Mesodermal cell (in vitro differentiated cells): ENCODE measurements around the gene ARHGEF40.

Experiments
- H3K27ac ChIP-seq: 2 replicates; pipeline ENCODE4 v1.7.0; 2013; ENCODE audit warnings: mild to moderate bottlenecking, low read depth, low read length, moderate library complexity; ENCODE audit not compliant: severe bottlenecking
- H3K36me3 ChIP-seq: 2 replicates; pipeline ENCODE4 v1.7.1; 2013; ENCODE audit warnings: mild to moderate bottlenecking, low read length, moderate library complexity; ENCODE audit not compliant: control insufficient read depth, insufficient read depth
- H3K4me1 ChIP-seq: one replicate; pipeline ENCODE4 v1.7.1; 2013; ENCODE audit warnings: mild to moderate bottlenecking, low read length; ENCODE audit not compliant: insufficient read depth, control insufficient read depth, poor library complexity, severe bottlenecking
- H3K4me3 ChIP-seq: 2 replicates; pipeline ENCODE4 v1.7.0; 2013; ENCODE audit warnings: low read length, control low read depth, mild to moderate bottlenecking; ENCODE audit not compliant: insufficient read depth, poor library complexity, severe bottlenecking; ENCODE audit errors: extremely low read depth
- H3K9me3 ChIP-seq: 2 replicates; pipeline ENCODE4 v1.7.1; 2013; ENCODE audit warnings: mild to moderate bottlenecking, low read length, moderate library complexity; ENCODE audit not compliant: control insufficient read depth
- WGBS, 2 experiments: methylation state at CpG; one replicate each; pipeline ENCODE4 v1.1.5; 2013; ENCODE audit warnings: missing lambda C conversion rate in 2 of 2; ENCODE audit not compliant: insufficient coverage in 2 of 2; 5-methylcytosine and 5-hydroxymethylcytosine counted together

The ARHGEF40 gene

GRCh38 chr14:21107283-21107800 lies 37.2 kb downstream of the ARHGEF40 start:
- no peaks in the 10 kb centered on the region for H3K9me3 ChIP-seq
- 81 to 91% methylated on average over 4 to 5 of the region's 5 CpGs for WGBS, 2 experiments
- peaks cover 30% of the 10 kb centered on the region for H3K4me1 ChIP-seq
- H3K36me3 ChIP-seq: no peaks in the 10 kb centered on the region
- peak overlapping the region; percentile 73 for H3K27ac ChIP-seq
- no peak overlapping the region for H3K4me3 ChIP-seq

DNA sequence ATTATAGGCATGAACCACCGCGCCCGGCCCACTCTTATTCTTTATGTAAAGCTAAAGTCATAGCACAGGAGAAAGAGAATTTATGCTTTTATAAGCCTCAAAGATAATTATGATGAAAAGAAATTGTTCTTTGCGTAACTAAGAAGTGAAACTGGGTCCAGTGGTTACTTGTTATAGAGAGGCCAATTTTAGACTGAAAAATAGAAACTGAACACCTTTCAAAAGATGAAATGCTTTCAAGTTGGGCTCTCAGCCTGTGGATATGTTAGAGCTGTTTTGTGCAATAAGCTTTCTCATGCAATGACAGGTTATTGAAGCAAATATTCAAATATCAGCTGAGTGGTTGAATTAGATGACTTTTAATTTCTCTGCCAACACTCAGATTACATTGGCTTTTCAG lies 38.7 kb downstream of the ARHGEF40 start:
- 100% methylated on average over 1 of the region's 4 CpGs for WGBS, 2 experiments
- no peaks in the 10 kb centered on the region for H3K36me3 ChIP-seq
- H3K9me3 ChIP-seq: no peaks in the 10 kb centered on the region
- peaks cover 21% of the 10 kb centered on the region for H3K4me1 ChIP-seq
- H3K27ac ChIP-seq: no peak overlapping the region
- H3K4me3 ChIP-seq: no peak overlapping the region

- no peak overlapping the region for H3K4me3 ChIP-seq
- WGBS, 2 experiments: 93 to 98% methylated on average over 3 to 5 of the region's 6 CpGs
Observed at GRCh38 chr14:21109377-21110138, 39.5 kb downstream of the ARHGEF40 start.

GRCh38 chr14:21112255-21112654 lies 42.2 kb downstream of the ARHGEF40 start:
- no peaks in the 10 kb centered on the region for H3K36me3 ChIP-seq
- H3K4me3 ChIP-seq: no peak overlapping the region
- no peaks in the 10 kb centered on the region for H3K9me3 ChIP-seq
- H3K27ac ChIP-seq: no peak overlapping the region
- peaks cover 9% of the 10 kb centered on the region for H3K4me1 ChIP-seq
- WGBS, 2 experiments: 100% methylated on average over 1 to 2 of the region's 4 CpGs

More at GRCh38 chr14:21109377-21110138, 39.5 kb downstream of the ARHGEF40 start:
- Histone ChIP-seq H3K27ac (no peak overlapping the region), H3K4me1 (peaks cover 21% of the 10 kb centered on the region), H3K9me3 (no peaks in the 10 kb centered on the region), H3K36me3 (no peaks in the 10 kb centered on the region)

GRCh38 chr14:21113369-21113768 lies 43.3 kb downstream of the ARHGEF40 start:
- no peak overlapping the region for H3K27ac ChIP-seq
- H3K36me3 ChIP-seq: no peaks in the 10 kb centered on the region
- no peaks in the 10 kb centered on the region for H3K9me3 ChIP-seq
- no peak overlapping the region for H3K4me3 ChIP-seq
- no peaks in the 10 kb centered on the region for H3K4me1 ChIP-seq
- 94 to 100% methylated on average over 1 to 2 of the region's 2 CpGs for WGBS, 2 experiments

GRCh38 chr14:21118933-21119332 lies 48.8 kb downstream of the ARHGEF40 start:
- Histone ChIP-seq H3K4me1 (no peaks in the 10 kb centered on the region), H3K36me3 (no peaks in the 10 kb centered on the region), H3K4me3 (no peak overlapping the region), H3K27ac (no peak overlapping the region), H3K9me3 (no peaks in the 10 kb centered on the region)
- 80% methylated on average over 1 of the region's 3 CpGs; no CpG with 5 or more reads in 1 of the 2 experiments for whole genome bisulfite sequencing, 2 experiments

GRCh38 chr14:21120686-21121085 lies 50.6 kb downstream of the ARHGEF40 start:
- 77 to 100% methylated on average over 1 to 2 of the region's 6 CpGs for WGBS, 2 experiments
- no peak overlapping the region for H3K27ac ChIP-seq
- H3K9me3 ChIP-seq: no peaks in the 10 kb centered on the region
- no peaks in the 10 kb centered on the region for H3K36me3 ChIP-seq
- H3K4me3 ChIP-seq: no peak overlapping the region
- H3K4me1 ChIP-seq: no peaks in the 10 kb centered on the region

DNA sequence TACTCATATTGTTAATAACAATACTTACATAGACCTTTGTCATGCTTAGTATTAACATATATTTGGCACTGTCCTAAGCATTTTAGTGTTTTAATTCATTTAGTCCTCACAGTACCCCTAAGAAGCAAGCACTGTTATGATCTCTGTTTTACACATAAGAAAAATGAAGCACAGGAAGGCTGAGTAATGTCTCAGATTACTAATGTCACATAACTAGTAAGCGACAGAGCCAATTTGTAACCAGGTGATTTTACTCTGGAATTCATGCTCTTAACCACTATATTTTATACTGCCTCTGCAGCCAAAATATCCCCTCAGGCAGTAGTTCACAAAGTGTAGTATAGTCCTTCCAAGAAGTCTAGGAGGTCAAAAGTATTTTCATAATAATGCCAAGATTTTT lies 51.0 kb downstream of the ARHGEF40 start:
- H3K4me3 ChIP-seq: no peak overlapping the region
- H3K27ac ChIP-seq: no peak overlapping the region
- WGBS, 2 experiments: 100% methylated on average over 1 of the region's 1 CpG; no CpG with 5 or more reads in 1 of the 2 experiments
- H3K36me3 ChIP-seq: no peaks in the 10 kb centered on the region
- H3K4me1 ChIP-seq: no peaks in the 10 kb centered on the region
- H3K9me3 ChIP-seq: no peaks in the 10 kb centered on the region

DNA sequence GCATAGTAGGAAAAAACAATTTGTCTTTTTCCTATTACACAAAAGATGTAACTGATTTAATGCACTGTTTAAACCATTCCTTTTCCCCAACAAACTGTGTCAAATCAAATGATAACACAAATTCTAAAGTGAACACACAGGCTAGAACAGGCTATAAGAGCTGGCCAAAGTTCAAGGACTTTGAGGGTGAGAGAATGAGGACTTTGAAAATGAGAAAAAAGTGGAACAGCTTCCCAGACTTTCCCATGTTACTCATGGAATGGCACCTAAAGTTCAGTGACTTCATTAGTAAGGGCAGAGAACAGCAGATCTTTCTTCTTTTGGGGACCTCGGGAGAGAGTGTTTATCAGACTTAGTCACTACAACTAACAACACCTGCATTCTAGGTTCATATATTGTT lies 53.3 kb downstream of the ARHGEF40 start:
- WGBS, 2 experiments: no CpG with 5 or more reads among the region's 1 CpG
- no peaks in the 10 kb centered on the region for H3K4me1 ChIP-seq
- no peak overlapping the region for H3K4me3 ChIP-seq
- H3K27ac ChIP-seq: no peak overlapping the region
- no peaks in the 10 kb centered on the region for H3K36me3 ChIP-seq
- no peaks in the 10 kb centered on the region for H3K9me3 ChIP-seq

DNA sequence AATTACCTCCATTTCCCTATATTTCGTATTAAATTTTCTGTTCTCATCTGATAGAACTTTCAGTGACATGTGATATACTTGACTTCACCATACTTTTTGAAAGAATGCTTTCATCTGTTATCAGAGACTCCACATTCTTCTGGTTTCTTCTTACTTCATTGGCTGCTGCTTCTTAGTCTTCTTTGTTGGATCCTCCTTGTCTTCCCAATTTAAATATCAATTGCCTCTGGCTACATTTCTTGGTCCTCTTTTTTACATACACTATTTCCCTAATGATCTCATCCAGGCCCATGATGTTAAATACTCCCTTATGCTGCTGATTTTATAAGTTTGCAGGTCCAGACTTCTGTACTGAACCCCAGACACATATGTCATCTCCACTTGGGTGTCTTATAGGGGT lies 63.8 kb downstream of the ARHGEF40 start:
- 78% methylated on average over 1 of the region's 1 CpG; no CpG with 5 or more reads in 1 of the 2 experiments for whole genome bisulfite sequencing, 2 experiments

GRCh38 chr14:21136024-21136423 lies 65.9 kb downstream of the ARHGEF40 start:
- Histone ChIP-seq H3K4me1 (no peaks in the 10 kb centered on the region), H3K4me3 (no peak overlapping the region), H3K36me3 (no peaks in the 10 kb centered on the region), H3K27ac (no peak overlapping the region), H3K9me3 (no peaks in the 10 kb centered on the region)
- WGBS, 2 experiments: 28 to 31% methylated on average over 1 of the region's 1 CpG

More for the DNA sequence above, 63.8 kb downstream of the ARHGEF40 start:
- no peak overlapping the region for H3K4me3 ChIP-seq
- no peak overlapping the region for H3K27ac ChIP-seq
- H3K4me1 ChIP-seq: no peaks in the 10 kb centered on the region
- no peaks in the 10 kb centered on the region for H3K36me3 ChIP-seq
- H3K9me3 ChIP-seq: no peaks in the 10 kb centered on the region
